Osteocyte (in vitro differentiated cells): ENCODE results near the gene GAB2. TPM values are rescaled to one million over a fixed set of nuclear protein-coding genes. Genes with fewer than 3 reads are reported as not detected.
"Not testable (repeated sequence)": the region's sequence is repeated elsewhere in the genome, so short reads cannot be mapped to it uniquely, and the experiment has no call there.

ENCODE experiments used
- DNase-seq: peaks from one replicate; pipeline ENCODE4 v3.0.0; 2021; ENCODE audit warnings: mixed read lengths; ENCODE audit not compliant: unreplicated experiment; ENCODE audit errors: extremely low spot score
- H3K27ac Mint-ChIP-seq: one replicate; pipeline ENCODE4 v1.8.0; 2021; ENCODE audit warnings: mild to moderate bottlenecking, mixed read lengths; ENCODE audit not compliant: unreplicated experiment
- H3K27me3 Mint-ChIP-seq: one replicate; pipeline ENCODE4 v1.8.0; 2021; ENCODE audit warnings: mixed read lengths; ENCODE audit not compliant: unreplicated experiment
- H3K36me3 Mint-ChIP-seq: one replicate; pipeline ENCODE4 v1.8.0; 2021; ENCODE audit warnings: mixed read lengths; ENCODE audit not compliant: unreplicated experiment
- H3K4me1 Mint-ChIP-seq: one replicate; pipeline ENCODE4 v1.8.0; 2021; ENCODE audit warnings: mixed read lengths; ENCODE audit not compliant: unreplicated experiment
- H3K4me3 Mint-ChIP-seq: one replicate; pipeline ENCODE4 v1.8.0; 2021; ENCODE audit warnings: mild to moderate bottlenecking, moderate library complexity, mixed read lengths; ENCODE audit not compliant: unreplicated experiment
- H3K9me3 Mint-ChIP-seq: one replicate; pipeline ENCODE4 v1.8.0; 2021; ENCODE audit warnings: mixed read lengths; ENCODE audit not compliant: unreplicated experiment
- CTCF ChIP-seq: fragments of 200-600 bp; sonication (generic); IDR thresholded peaks from 2 replicates; pipeline ENCODE4 v1.5.0; 2021; ENCODE audit warnings: antibody characterized with exemption, mild to moderate bottlenecking, moderate library complexity
- total RNA-seq: library from RNA; stranded (reverse); gene quantifications from 2 replicates; pipeline ENCODE4 v1.2.1, GENCODE V29; 2021

GAB2 gene
- total RNA-seq, 1 donor from 2014 or later = 11.4 TPM

GRCh38 chr11:78281511-78281910 lies 136.1 kb downstream of the GAB2 start:
- no peaks in the 10 kb centered on the region for H3K9me3 Mint-ChIP-seq
- H3K27me3 Mint-ChIP-seq = no peaks in the 10 kb centered on the region
- no peak for TF ChIP-seq CTCF
- peaks cover 3% of the 10 kb centered on the region for H3K36me3 Mint-ChIP-seq
- H3K27ac Mint-ChIP-seq = no peak overlapping the region
- H3K4me1 Mint-ChIP-seq = peaks cover 7% of the 10 kb centered on the region
- DNase-seq = no peak
- no peak overlapping the region for H3K4me3 Mint-ChIP-seq

- Mint-ChIP-seq H3K27ac (no peak overlapping the region), H3K4me3 (no peak overlapping the region), H3K4me1 (peaks cover 7% of the 10 kb centered on the region), H3K9me3 (no peaks in the 10 kb centered on the region), H3K27me3 (no peaks in the 10 kb centered on the region), H3K36me3 (peaks cover 13% of the 10 kb centered on the region)
- no peak for DNase-seq
- TF ChIP-seq CTCF = no peak
These were observed 140.2 kb downstream of the GAB2 start for GRCh38 chr11:78277314-78277994.

GRCh38 chr11:78276311-78276710 lies 141.3 kb downstream of the GAB2 start:
- Mint-ChIP-seq H3K9me3 (peaks cover 7% of the 10 kb centered on the region), H3K27ac (no peak overlapping the region), H3K27me3 (no peaks in the 10 kb centered on the region), H3K4me3 (no peak overlapping the region), H3K4me1 (peaks cover 7% of the 10 kb centered on the region), H3K36me3 (peaks cover 19% of the 10 kb centered on the region)
- no peak for DNase-seq
- no peak for TF ChIP-seq CTCF

GRCh38 chr11:78274739-78275138 lies 142.9 kb downstream of the GAB2 start:
- DNase-seq = no peak
- Mint-ChIP-seq H3K9me3 (peaks cover 7% of the 10 kb centered on the region), H3K27ac (no peak overlapping the region), H3K4me3 (no peak overlapping the region), H3K4me1 (peaks cover 7% of the 10 kb centered on the region), H3K36me3 (peaks cover 15% of the 10 kb centered on the region), H3K27me3 (no peaks in the 10 kb centered on the region)
- no peak for TF ChIP-seq CTCF

- not testable (repeated sequence) for H3K9me3 Mint-ChIP-seq, H3K27ac Mint-ChIP-seq, H3K4me3 Mint-ChIP-seq, DNase-seq, H3K27me3 Mint-ChIP-seq
- peaks cover 15% of the 10 kb centered on the region for H3K36me3 Mint-ChIP-seq
- H3K4me1 Mint-ChIP-seq = peaks cover 17% of the 10 kb centered on the region
These were observed 144.9 kb downstream of the GAB2 start for GRCh38 chr11:78272625-78273269.

- DNase-seq, H3K27ac Mint-ChIP-seq, H3K9me3 Mint-ChIP-seq, H3K4me3 Mint-ChIP-seq, H3K27me3 Mint-ChIP-seq: not testable (repeated sequence)
- H3K36me3 Mint-ChIP-seq = peaks cover 15% of the 10 kb centered on the region
- peaks cover 13% of the 10 kb centered on the region for H3K4me1 Mint-ChIP-seq
These were observed 145.8 kb downstream of the GAB2 start for GRCh38 chr11:78271801-78272200.
